Calu3 (cell line): Measurements from ENCODE around the gene TCF12. TPM values are rescaled to one million over a fixed set of nuclear protein-coding genes. Genes with fewer than 3 reads are reported as not detected.

Experiments
- BruUV-seq: library from RNA; stranded (reverse); fragments of 400-500 nt; replicated peaks from 2 replicates; lab custom pipeline; 2021; lab: Mats Ljungman, UMichigan
- CTCF ChIA-PET: fragments of 300-600 bp; sonication (Branson Sonifier 250); formaldehyde crosslinking; loops from one replicate; lab custom pipeline; 2022; ENCODE audit warnings: antibody characterized with exemption; lab: Charles Lee
- DNase-seq: peaks from one replicate; pipeline ENCODE4 v3.0.0; 2022
- H3K27ac Mint-ChIP-seq: one replicate; pipeline ENCODE4 v1.8.0; 2022; ENCODE audit warnings: mixed read lengths; ENCODE audit not compliant: unreplicated experiment
- H3K27me3 Mint-ChIP-seq: one replicate; pipeline ENCODE4 v1.8.0; 2022; ENCODE audit warnings: mixed read lengths; ENCODE audit not compliant: unreplicated experiment
- H3K36me3 Mint-ChIP-seq: one replicate; pipeline ENCODE4 v1.8.0; 2022; ENCODE audit warnings: mild to moderate bottlenecking, moderate library complexity, mixed read lengths; ENCODE audit not compliant: insufficient read depth, unreplicated experiment
- H3K4me1 Mint-ChIP-seq: one replicate; pipeline ENCODE4 v1.8.0; 2022; ENCODE audit warnings: mild to moderate bottlenecking, low read depth, mixed read lengths; ENCODE audit not compliant: unreplicated experiment
- H3K4me3 Mint-ChIP-seq: one replicate; pipeline ENCODE4 v1.8.0; 2022; ENCODE audit warnings: mild to moderate bottlenecking, low read depth, moderate library complexity, mixed read lengths; ENCODE audit not compliant: unreplicated experiment
- H3K9me3 Mint-ChIP-seq: one replicate; pipeline ENCODE4 v1.8.0; 2022; ENCODE audit warnings: low read depth, mixed read lengths; ENCODE audit not compliant: unreplicated experiment
- intact Hi-C: fragments of 100-400 bp; cut with micrococcal nuclease; formaldehyde crosslinking; loops from one replicate; pipeline ENCODE4 v1.10.0; 2022; ENCODE audit not compliant: unreplicated experiment
- total RNA-seq: library from RNA; stranded (reverse); gene quantifications from 2 replicates; pipeline ENCODE4 v1.2.3, GENCODE V29; 2022
- TF ChIP-seq, protein P1 (sequence below): fragments of 200-600 bp; IDR thresholded peaks from one replicate; pipeline ENCODE4 v1.8.0; 2022; ENCODE audit warnings: antibody characterized with exemption; ENCODE audit not compliant: unreplicated experiment

The TCF12 gene
- total RNA-seq, 1 experiment from 2014 or later, result 127 TPM

DNA sequence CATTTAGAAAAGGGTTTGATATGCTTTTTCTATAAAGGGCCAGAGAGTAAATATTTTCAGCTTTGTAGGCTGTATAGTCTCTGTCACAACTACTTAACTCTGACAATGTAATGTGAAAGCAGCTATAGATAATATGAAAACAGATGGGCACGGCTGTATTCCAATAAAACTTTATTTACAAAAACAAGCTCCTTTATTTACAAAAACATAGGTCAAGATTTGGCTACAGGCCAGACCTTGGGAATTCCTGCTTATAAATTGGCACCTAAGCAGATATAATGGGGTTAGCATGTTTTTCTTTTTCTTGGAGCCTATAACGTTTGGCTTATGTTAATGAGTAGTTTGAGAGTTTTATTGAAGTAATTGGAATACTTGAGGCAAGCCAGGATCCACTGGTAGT is 338.5 kb downstream of the TCF12 start:
- BruUV-seq, result no TSS peak
- Mint-ChIP-seq H3K36me3 (no peaks in the 10 kb centered on the region), H3K9me3 (no peaks in the 10 kb centered on the region), H3K4me3 (no peak overlapping the region), H3K27ac (no peak overlapping the region), H3K4me1 (no peaks in the 10 kb centered on the region), H3K27me3 (no peaks in the 10 kb centered on the region)
- TF ChIP-seq, protein P1, sequence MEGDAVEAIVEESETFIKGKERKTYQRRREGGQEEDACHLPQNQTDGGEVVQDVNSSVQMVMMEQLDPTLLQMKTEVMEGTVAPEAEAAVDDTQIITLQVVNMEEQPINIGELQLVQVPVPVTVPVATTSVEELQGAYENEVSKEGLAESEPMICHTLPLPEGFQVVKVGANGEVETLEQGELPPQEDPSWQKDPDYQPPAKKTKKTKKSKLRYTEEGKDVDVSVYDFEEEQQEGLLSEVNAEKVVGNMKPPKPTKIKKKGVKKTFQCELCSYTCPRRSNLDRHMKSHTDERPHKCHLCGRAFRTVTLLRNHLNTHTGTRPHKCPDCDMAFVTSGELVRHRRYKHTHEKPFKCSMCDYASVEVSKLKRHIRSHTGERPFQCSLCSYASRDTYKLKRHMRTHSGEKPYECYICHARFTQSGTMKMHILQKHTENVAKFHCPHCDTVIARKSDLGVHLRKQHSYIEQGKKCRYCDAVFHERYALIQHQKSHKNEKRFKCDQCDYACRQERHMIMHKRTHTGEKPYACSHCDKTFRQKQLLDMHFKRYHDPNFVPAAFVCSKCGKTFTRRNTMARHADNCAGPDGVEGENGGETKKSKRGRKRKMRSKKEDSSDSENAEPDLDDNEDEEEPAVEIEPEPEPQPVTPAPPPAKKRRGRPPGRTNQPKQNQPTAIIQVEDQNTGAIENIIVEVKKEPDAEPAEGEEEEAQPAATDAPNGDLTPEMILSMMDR, result no peak
- CTCF ChIA-PET, result no interaction called here
- no peak for DNase-seq
- intact Hi-C loops, result no loop called here

DNA sequence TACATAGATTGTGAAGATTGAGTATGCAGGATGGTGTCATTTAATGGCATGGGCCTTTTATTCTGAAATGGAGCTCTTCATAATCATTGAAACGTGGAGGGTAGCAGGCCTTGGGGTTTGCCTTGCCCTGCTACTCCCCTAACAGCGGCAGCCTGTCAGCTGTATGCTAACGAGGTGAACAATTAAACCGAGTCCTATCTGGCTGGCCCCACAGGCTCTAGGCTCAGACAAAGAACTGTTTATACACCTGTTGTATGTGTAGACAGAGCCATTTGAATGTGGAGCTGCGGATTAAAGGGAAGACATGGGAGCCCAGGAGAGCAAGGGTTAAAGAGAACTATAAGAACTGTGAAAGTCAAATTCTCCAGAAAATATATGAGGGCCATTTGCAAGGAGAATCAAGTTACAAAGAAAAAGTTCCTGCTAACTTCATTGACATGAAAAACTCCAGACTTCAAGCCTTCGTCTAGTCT is 341.2 kb downstream of the TCF12 start:
- Mint-ChIP-seq H3K9me3 (no peaks in the 10 kb centered on the region), H3K4me3 (no peak overlapping the region), H3K36me3 (no peaks in the 10 kb centered on the region), H3K27me3 (no peaks in the 10 kb centered on the region), H3K4me1 (no peaks in the 10 kb centered on the region), H3K27ac (no peak overlapping the region)
- BruUV-seq, result no TSS peak
- no peak for DNase-seq
- TF ChIP-seq, protein P1, result no peak
- intact Hi-C loops, result no loop called here
- CTCF ChIA-PET, result interaction anchor here (0.5 kb wide), 1 partner anchor 256 kb away, joined by 7 read pairs; no protein-coding TSS in a partner anchor

DNA sequence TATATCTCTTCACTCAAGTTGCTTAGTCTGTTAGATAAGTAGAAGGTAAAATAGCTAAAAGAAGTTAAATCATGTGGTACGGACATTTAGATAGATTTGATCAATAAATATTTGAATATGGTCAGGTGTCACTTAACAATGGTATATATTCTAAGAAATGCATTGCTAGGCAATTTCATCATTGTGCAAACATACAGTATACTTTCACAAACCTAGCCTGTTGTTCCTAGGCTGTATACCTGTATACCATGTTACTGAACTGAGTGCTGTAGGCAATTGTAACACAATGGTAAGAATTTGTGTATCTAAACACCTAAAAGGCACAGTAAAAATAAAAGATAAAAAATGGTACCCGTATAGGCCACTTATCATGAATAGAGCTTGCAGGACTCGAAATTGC is 345.1 kb downstream of the TCF12 start:
- intact Hi-C loops, result no loop called here
- no peaks in the 10 kb centered on the region for H3K36me3 Mint-ChIP-seq
- TF ChIP-seq, protein P1, result no peak
- no peak overlapping the region for H3K4me3 Mint-ChIP-seq
- DNase-seq, result no peak
- H3K9me3 Mint-ChIP-seq, result no peaks in the 10 kb centered on the region
- CTCF ChIA-PET, result interaction anchor here (0.7 to 0.8 kb wide), 2 partner anchors 14 to 432 kb away, joined by 3 read pairs; no protein-coding TSS in a partner anchor
- H3K4me1 Mint-ChIP-seq, result no peaks in the 10 kb centered on the region
- H3K27me3 Mint-ChIP-seq, result no peaks in the 10 kb centered on the region
- no TSS peak for BruUV-seq
- no peak overlapping the region for H3K27ac Mint-ChIP-seq

DNA sequence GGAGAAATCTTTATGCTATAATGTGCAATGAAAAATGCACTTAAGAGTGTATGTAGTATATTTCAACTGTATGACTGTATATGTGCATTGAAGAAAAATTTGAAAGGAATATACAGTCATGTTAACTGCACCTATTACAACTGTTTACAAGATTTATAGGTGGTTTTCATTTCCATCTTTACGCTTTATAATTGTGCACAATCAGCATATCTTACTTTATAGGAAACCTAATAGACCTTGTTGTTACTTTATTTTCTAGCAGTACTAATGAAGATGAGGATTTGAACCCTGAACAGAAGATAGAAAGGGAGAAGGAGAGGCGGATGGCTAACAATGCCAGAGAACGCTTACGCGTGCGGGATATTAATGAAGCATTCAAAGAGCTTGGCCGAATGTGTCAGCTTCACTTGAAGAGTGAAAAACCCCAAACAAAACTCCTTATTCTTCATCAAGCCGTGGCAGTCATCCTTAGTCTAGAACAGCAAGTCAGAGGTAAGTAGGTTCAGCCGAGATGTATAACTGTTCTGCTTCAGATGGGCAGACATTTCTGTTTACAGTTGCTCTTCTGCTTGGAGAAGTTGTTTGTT is 354.4 kb downstream of the TCF12 start:
- DNase-seq, result no peak
- no TSS peak for BruUV-seq
- Mint-ChIP-seq H3K4me3 (no peak overlapping the region), H3K36me3 (no peaks in the 10 kb centered on the region), H3K27me3 (no peaks in the 10 kb centered on the region), H3K4me1 (no peaks in the 10 kb centered on the region), H3K27ac (no peak overlapping the region), H3K9me3 (no peaks in the 10 kb centered on the region)
- TF ChIP-seq, protein P1, result no peak
- intact Hi-C loops, result no loop called here
- CTCF ChIA-PET, result interaction anchor here (0.6 kb wide), 1 partner anchor 728 kb away, joined by 4 read pairs; no protein-coding TSS in a partner anchor
